ENCODE data around the gene KCNIP4. TPM values are rescaled to one million over a fixed set of nuclear protein-coding genes. Genes with fewer than 3 reads are reported as not detected.
A peak's percentile ranks its signal among the peaks of the same experiment; 100 is the strongest.

Gene KCNIP4
- total and polyA plus RNA-seq, 2 donors (not counting 3 experiments of a cell fraction or from before 2014, with no cell fraction given), result not detected

DNA sequence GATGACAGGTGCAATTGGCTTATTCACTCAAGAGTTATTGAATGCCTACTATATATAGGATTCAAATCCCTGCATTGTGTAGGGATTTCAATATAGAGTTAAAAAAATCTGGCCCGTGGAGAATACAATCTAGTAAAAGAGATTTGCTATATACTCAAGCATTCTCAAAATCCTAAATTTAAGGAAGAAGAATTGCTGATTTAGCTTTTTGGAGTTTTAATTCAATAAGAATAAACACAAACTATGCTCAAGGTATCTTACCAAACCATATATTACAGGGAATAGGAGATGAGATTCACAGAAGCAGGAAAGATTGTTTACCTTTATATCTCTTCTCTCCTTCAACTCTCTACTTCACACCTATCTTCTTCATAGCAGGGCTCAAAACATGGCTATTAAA, 771.5 kb downstream of the KCNIP4 start:
- no peaks in the 10 kb centered on the region for H4K20me1 ChIP-seq (replicated peaks; ENCODE audit: control insufficient read depth, extremely low read depth, insufficient read depth, low read length)
- BruUV-seq (replicated peaks), result no TSS peak
- intact Hi-C loops (cut with micrococcal nuclease) (no loop called here), dilution Hi-C loops (cut with MboI; ENCODE audit: extremely low pct_ligation_motif_present, low sequenced_read_pairs) (no loop called here)
- TF ChIP-seq POLR2A (IDR thresholded peaks at IDR 0.05; ENCODE audit: low read depth, low read length) (no peak), POLR2AphosphoS5 (IDR thresholded peaks at IDR 0.05; ENCODE audit: insufficient read depth, low read depth, low read length) (no peak), FOS (IDR thresholded peaks at IDR 0.05; ENCODE audit: borderline replicate concordance, insufficient read depth, low read length) (no peak), GATA2 (IDR thresholded peaks at IDR 0.05; ENCODE audit: insufficient read depth, insufficient read length, low read depth, low read length) (no peak), JUN (IDR thresholded peaks at IDR 0.05; ENCODE audit: borderline replicate concordance, insufficient read depth, insufficient read length, low read depth) (no peak)
- TF ChIP-seq, protein P1, sequence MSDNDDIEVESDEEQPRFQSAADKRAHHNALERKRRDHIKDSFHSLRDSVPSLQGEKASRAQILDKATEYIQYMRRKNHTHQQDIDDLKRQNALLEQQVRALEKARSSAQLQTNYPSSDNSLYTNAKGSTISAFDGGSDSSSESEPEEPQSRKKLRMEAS (IDR thresholded peaks at IDR 0.05; ENCODE audit: insufficient read depth, insufficient read length), result no peak
- H3K27ac ChIP-seq (ENCODE audit: insufficient read depth, low read depth, low read length), result no peak overlapping the region
- no peaks in the 10 kb centered on the region for H3K9me1 ChIP-seq (replicated peaks; ENCODE audit: control insufficient read depth, extremely low read depth, insufficient read depth, low read length)
- ChIA-PET CTCF (no interaction called here), POLR2A (no interaction called here)
- H3K79me2 ChIP-seq (ENCODE audit: control insufficient read depth, insufficient read depth, low read length), result no peaks in the 10 kb centered on the region
- H3K27me3 ChIP-seq (ENCODE audit: control insufficient read depth in 2 of 2, insufficient read depth in 2 of 2, low read length in 2 of 2), result no peaks in the 10 kb centered on the region
- H3K9me3 ChIP-seq (replicated peaks; ENCODE audit: control insufficient read depth, insufficient read depth, low read length), result no peaks in the 10 kb centered on the region
- FAIRE-seq, result no peak
- H2AFZ ChIP-seq (ENCODE audit: low read depth, low read length), result no peak overlapping the region
- H3K4me3 ChIP-seq (replicated peaks in 1 of 3; ENCODE audit: insufficient read depth in 1 of 3, low read depth in 1 of 3, low read length in 3 of 3), result no peak overlapping the region
- H3K36me3 ChIP-seq (ENCODE audit: control insufficient read depth in 2 of 2, extremely low read depth in 1 of 2, insufficient read depth in 2 of 2, low read length in 2 of 2), result no peaks in the 10 kb centered on the region
- H3K4me1 ChIP-seq (ENCODE audit: control insufficient read depth, extremely low read depth, insufficient read depth, low read length), result no peaks in the 10 kb centered on the region
- H3K9ac ChIP-seq (replicated peaks; ENCODE audit: extremely low read depth, insufficient read depth, low read length), result no peak overlapping the region
- no peak for DNase-seq (ENCODE audit: low read depth, low spot score)
- no peak overlapping the region for H3K4me2 ChIP-seq (ENCODE audit: insufficient read depth, low read length)

DNA sequence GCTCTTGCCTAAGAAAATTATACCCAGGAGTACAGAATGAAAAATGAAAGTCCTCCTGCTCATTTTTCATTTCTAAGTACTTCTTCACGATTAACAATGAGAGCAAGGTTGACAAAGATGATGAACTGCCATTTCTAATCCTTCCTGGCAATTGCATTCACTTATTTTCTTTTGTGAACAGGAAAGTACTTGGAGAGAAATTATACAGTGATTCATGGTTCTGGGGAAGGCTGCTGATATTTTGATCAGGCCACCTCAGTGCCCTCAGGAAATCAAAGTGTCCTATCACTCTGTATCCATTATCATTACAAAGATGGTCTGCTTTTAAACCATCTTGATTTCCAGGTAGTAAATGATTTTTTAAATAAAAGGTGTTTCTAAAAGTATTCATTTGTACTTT, 780.9 kb downstream of the KCNIP4 start:
- ChIA-PET CTCF (interaction anchor here (1.8 kb wide), 1 partner anchor 9 kb away, joined by 6 read pairs; no protein-coding TSS in a partner anchor), POLR2A (no interaction called here)
- no peak overlapping the region for H2AFZ ChIP-seq (ENCODE audit: low read depth, low read length)
- no peak for TF ChIP-seq FOS (IDR thresholded peaks at IDR 0.05; ENCODE audit: borderline replicate concordance, insufficient read depth, low read length)
- TF ChIP-seq, protein P1 (IDR thresholded peaks at IDR 0.05; ENCODE audit: insufficient read depth, insufficient read length), result no peak
- TF ChIP-seq POLR2AphosphoS5 (IDR thresholded peaks at IDR 0.05; ENCODE audit: insufficient read depth, low read depth, low read length), result no peak
- no peak overlapping the region for H3K27ac ChIP-seq (ENCODE audit: insufficient read depth, low read depth, low read length)
- no peaks in the 10 kb centered on the region for H3K9me1 ChIP-seq (replicated peaks; ENCODE audit: control insufficient read depth, extremely low read depth, insufficient read depth, low read length)
- no peaks in the 10 kb centered on the region for H3K79me2 ChIP-seq (ENCODE audit: control insufficient read depth, insufficient read depth, low read length)
- peak; percentile 49 for FAIRE-seq
- H4K20me1 ChIP-seq (replicated peaks; ENCODE audit: control insufficient read depth, extremely low read depth, insufficient read depth, low read length), result no peaks in the 10 kb centered on the region
- H3K9me3 ChIP-seq (replicated peaks; ENCODE audit: control insufficient read depth, insufficient read depth, low read length), result no peaks in the 10 kb centered on the region
- DNase-seq (ENCODE audit: low read depth, low spot score), result no peak
- no peaks in the 10 kb centered on the region for H3K36me3 ChIP-seq (ENCODE audit: control insufficient read depth in 2 of 2, extremely low read depth in 1 of 2, insufficient read depth in 2 of 2, low read length in 2 of 2)
- dilution Hi-C loops (cut with MboI; ENCODE audit: extremely low pct_ligation_motif_present, low sequenced_read_pairs), result no loop called here
- H3K4me3 ChIP-seq (replicated peaks in 1 of 3; ENCODE audit: insufficient read depth in 1 of 3, low read depth in 1 of 3, low read length in 3 of 3), result no peak overlapping the region
- H3K4me2 ChIP-seq (ENCODE audit: insufficient read depth, low read length), result no peak overlapping the region
- no TSS peak for BruUV-seq (replicated peaks)
- H3K4me1 ChIP-seq (ENCODE audit: control insufficient read depth, extremely low read depth, insufficient read depth, low read length), result no peaks in the 10 kb centered on the region
- no peak overlapping the region for H3K9ac ChIP-seq (replicated peaks; ENCODE audit: extremely low read depth, insufficient read depth, low read length)
- no peaks in the 10 kb centered on the region for H3K27me3 ChIP-seq (ENCODE audit: control insufficient read depth in 2 of 2, insufficient read depth in 2 of 2, low read length in 2 of 2)
- intact Hi-C loops (cut with micrococcal nuclease), result no loop called here

Data from endothelial cell of umbilical vein (primary cell).